ENCODE results near the gene DEDD.
A peak's percentile ranks its signal among the peaks of the same experiment; 100 is the strongest.

Gene DEDD

GRCh38 chr1:161132410-161133219, at the start of gene DEDD:
Gene DEDD (minus strand): TSS chr1:161132667. CDS start chr1:161124462, 8,205 bp downstream.
- Histone ChIP-seq H3K4me3 (ENCODE audit: low read depth in 1 of 2, low read length in 2 of 2) (peak within 1 kb of the TSS; percentile 81 to 98), H3K27me3 (ENCODE audit: control insufficient read depth in 1 of 2, insufficient read depth in 2 of 2, low read length in 2 of 2) (no peaks in the 10 kb centered on the region), H3K27ac (ENCODE audit: low read depth, low read length) (peak within 1 kb of the TSS; percentile 96), H3K36me3 (ENCODE audit: insufficient read depth, low read length) (peaks cover 15% of the 10 kb centered on the region), H3K9ac (ENCODE audit: low read length) (peak within 1 kb of the TSS; percentile 97), H3K9me3 (ENCODE audit: low read length) (no peaks in the 10 kb centered on the region), H3K4me1 (ENCODE audit: insufficient read depth, low read length) (peaks cover 44% of the 10 kb centered on the region)

DNA sequence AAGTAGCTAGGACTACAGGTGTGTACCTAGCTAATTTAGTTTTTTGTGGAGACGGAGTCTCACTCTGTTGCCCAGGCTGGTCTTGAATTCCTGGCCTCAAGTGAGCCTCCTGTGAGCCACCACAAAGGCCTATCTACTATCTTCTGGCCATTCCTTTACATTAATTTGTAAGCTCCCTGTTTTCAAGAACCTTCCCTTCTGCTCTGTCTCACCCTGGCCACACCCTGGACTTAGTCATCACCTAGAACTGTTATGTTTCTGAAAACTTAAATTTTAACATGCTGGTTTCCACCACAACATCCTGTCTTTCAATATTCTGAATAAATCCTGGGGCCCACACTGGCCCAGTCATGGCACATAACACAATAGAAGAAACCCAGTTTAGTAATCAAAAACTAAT, 49.7 kb upstream of the DEDD start:
- Histone ChIP-seq H3K36me3 (ENCODE audit: insufficient read depth, low read length) (no peaks in the 10 kb centered on the region), H3K27me3 (ENCODE audit: control insufficient read depth in 1 of 2, insufficient read depth in 2 of 2, low read length in 2 of 2) (no peaks in the 10 kb centered on the region), H3K4me3 (ENCODE audit: low read depth in 1 of 2, low read length in 2 of 2) (no peak overlapping the region), H3K27ac (ENCODE audit: low read depth, low read length) (no peak overlapping the region), H3K9me3 (ENCODE audit: low read length) (no peaks in the 10 kb centered on the region), H3K4me1 (ENCODE audit: insufficient read depth, low read length) (peaks cover 6% of the 10 kb centered on the region), H3K9ac (ENCODE audit: low read length) (no peak overlapping the region)

- Histone ChIP-seq H3K4me3 (ENCODE audit: low read depth in 1 of 2, low read length in 2 of 2) (no peak overlapping the region), H3K9ac (ENCODE audit: low read length) (no peak overlapping the region), H3K27ac (ENCODE audit: low read depth, low read length) (no peak overlapping the region), H3K36me3 (ENCODE audit: insufficient read depth, low read length) (peaks cover 2% of the 10 kb centered on the region), H3K27me3 (ENCODE audit: control insufficient read depth in 1 of 2, insufficient read depth in 2 of 2, low read length in 2 of 2) (no peaks in the 10 kb centered on the region), H3K4me1 (ENCODE audit: insufficient read depth, low read length) (peaks cover 18% of the 10 kb centered on the region), H3K9me3 (ENCODE audit: low read length) (no peaks in the 10 kb centered on the region)
Observed at GRCh38 chr1:161180639-161181038, 48.2 kb upstream of the DEDD start.

- Histone ChIP-seq H3K9ac (ENCODE audit: low read length) (no peak overlapping the region), H3K27ac (ENCODE audit: low read depth, low read length) (no peak overlapping the region), H3K4me1 (ENCODE audit: insufficient read depth, low read length) (peaks cover 21% of the 10 kb centered on the region), H3K4me3 (ENCODE audit: low read depth in 1 of 2, low read length in 2 of 2) (no peak overlapping the region), H3K27me3 (ENCODE audit: control insufficient read depth in 1 of 2, insufficient read depth in 2 of 2, low read length in 2 of 2) (no peaks in the 10 kb centered on the region), H3K9me3 (ENCODE audit: low read length) (no peaks in the 10 kb centered on the region), H3K36me3 (ENCODE audit: insufficient read depth, low read length) (peaks cover 10% of the 10 kb centered on the region)
Observed at GRCh38 chr1:161179698-161180097, 47.2 kb upstream of the DEDD start.

- peak overlapping the region; percentile 74 for H3K9ac ChIP-seq (ENCODE audit: low read length)
- peaks cover 25% of the 10 kb centered on the region for H3K36me3 ChIP-seq (ENCODE audit: insufficient read depth, low read length)
- peaks cover 26% of the 10 kb centered on the region for H3K4me1 ChIP-seq (ENCODE audit: insufficient read depth, low read length)
- peak overlapping the region; percentile 84 for H3K27ac ChIP-seq (ENCODE audit: low read depth, low read length)
- H3K9me3 ChIP-seq (ENCODE audit: low read length): no peaks in the 10 kb centered on the region
- H3K4me3 ChIP-seq (ENCODE audit: low read depth in 1 of 2, low read length in 2 of 2): peak overlapping the region; percentile 90 to 95
- no peaks in the 10 kb centered on the region for H3K27me3 ChIP-seq (ENCODE audit: control insufficient read depth in 1 of 2, insufficient read depth in 2 of 2, low read length in 2 of 2)
Observed at GRCh38 chr1:161177936-161178244, 45.4 kb upstream of the DEDD start.

DNA sequence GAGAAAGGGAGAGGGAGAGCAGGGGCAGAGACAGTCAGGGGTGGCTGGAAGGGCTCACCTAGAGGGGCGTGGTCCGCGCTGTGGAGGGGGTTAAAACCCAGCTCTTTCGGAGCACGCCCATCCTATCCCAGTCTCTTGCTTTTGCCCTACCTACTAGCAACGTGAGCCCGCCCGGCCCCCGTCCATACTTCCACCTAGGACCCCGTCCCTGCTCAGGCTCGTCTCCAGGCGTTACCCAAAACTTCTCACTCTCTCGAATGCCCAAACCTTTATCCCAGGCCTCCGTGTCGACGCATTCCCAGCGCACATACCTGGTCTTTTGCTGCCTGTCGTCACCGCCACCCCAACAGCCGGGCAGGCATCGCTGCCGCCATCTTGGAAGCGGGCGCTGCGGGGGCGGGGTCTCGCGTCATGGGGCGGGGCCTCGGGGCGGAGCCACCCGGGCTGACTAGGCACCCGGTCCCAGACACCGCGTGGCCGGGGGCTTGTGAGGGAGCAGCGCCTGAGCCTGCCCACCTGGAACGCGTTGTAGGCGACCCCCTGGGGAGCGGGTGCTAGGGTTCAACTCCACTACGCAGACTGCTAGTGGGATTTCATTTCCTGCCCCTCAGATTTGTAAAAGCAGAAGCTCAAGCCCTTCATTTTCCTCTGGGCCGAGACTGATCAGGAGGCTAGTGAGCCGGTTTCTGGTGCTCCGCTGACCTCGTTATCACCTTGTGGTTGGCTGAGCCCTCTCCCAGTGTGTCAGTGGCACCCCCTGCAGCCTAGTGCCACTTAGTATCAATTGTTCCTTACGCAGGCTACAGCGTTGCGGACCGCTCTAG, 44.9 kb upstream of the DEDD start, which contains the start of gene B4GALT3:
Gene B4GALT3, minus strand, starts transcription at position 396 of the 824 bp plus-strand sequence. CDS start 1,447 bp downstream, outside the sequence.
- Histone ChIP-seq H3K4me3 (ENCODE audit: low read depth in 1 of 2, low read length in 2 of 2) (peak within 1 kb of the TSS; percentile 90 to 95), H3K4me1 (ENCODE audit: insufficient read depth, low read length) (peaks cover 32% of the 10 kb centered on the region), H3K27ac (ENCODE audit: low read depth, low read length) (peak within 1 kb of the TSS; percentile 84), H3K9me3 (ENCODE audit: low read length) (no peaks in the 10 kb centered on the region), H3K27me3 (ENCODE audit: control insufficient read depth in 1 of 2, insufficient read depth in 2 of 2, low read length in 2 of 2) (no peaks in the 10 kb centered on the region), H3K36me3 (ENCODE audit: insufficient read depth, low read length) (peaks cover 28% of the 10 kb centered on the region), H3K9ac (ENCODE audit: low read length) (peak within 1 kb of the TSS; percentile 74)

DNA sequence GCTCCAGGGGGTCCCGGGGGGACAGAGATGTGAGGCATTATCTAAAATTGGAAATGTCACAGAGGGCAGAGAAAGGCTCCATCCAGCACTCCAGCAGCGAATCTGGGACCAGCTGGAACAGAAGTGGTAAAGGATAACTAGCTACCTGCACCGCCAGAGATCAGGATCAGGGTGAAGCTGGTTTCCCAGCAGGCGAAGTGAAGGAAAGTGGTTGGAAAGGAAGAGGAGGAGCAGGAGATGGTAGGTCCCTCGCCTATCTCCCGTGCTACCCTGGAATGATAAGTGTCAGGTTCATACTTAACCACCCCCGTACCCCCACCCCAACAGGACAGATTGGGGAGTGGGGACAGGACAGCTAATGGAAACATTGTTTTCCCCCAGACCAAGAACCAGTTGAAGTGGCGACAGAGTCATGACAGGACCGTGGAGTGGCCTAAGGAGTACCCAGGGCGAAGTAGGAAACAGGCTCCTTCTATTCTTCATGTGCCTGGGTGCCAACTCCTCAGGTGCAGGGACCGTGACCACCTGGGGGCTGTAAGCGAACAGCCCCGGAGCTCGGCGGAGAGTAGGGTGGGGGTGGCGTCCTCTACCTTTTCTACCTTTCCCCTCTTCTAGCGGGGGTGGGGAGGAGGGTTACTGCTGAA, 44.1 kb upstream of the DEDD start:
- Histone ChIP-seq H3K36me3 (ENCODE audit: insufficient read depth, low read length) (peaks cover 35% of the 10 kb centered on the region), H3K4me1 (ENCODE audit: insufficient read depth, low read length) (peaks cover 32% of the 10 kb centered on the region), H3K9ac (ENCODE audit: low read length) (peak overlapping the region; percentile 74), H3K9me3 (ENCODE audit: low read length) (no peaks in the 10 kb centered on the region), H3K27me3 (ENCODE audit: control insufficient read depth in 1 of 2, insufficient read depth in 2 of 2, low read length in 2 of 2) (no peaks in the 10 kb centered on the region), H3K27ac (ENCODE audit: low read depth, low read length) (peak overlapping the region; percentile 84), H3K4me3 (ENCODE audit: low read depth in 1 of 2, low read length in 2 of 2) (peak overlapping the region; percentile 90 to 95)

DNA sequence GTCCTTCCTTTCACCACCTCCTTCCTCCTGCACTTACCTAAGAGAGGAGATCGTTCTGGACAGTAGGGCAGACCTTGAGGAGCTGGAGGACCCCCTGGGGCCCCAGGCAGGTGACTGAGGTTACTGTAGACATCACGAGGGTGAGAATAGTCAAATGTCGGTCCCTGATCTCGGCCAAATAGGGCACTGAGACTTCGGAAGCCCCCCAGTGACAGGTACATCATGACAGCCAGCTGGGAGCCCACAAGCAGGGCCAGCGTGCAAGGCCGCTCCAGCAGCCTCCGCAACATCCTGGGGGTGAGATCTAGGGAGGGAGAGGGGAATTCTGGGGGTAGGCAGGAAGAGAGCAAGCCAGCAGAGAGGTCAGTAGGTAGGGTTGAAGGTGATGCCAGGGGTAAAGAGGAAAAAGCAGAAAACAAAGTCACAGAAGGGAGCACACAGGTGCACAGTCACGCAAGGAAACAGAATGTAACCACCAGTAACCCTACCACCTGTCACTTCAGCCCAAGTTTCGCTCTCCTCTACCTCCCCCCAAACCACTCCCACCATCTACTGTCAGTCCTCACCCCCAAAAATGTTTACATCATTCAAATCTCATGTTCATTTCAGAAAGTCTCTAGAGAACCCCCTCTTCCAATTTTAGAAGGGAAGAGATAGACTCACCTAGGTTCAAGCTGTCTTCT, 43.4 kb upstream of the DEDD start:
- Histone ChIP-seq H3K27ac (ENCODE audit: low read depth, low read length) (peak overlapping the region; percentile 84), H3K36me3 (ENCODE audit: insufficient read depth, low read length) (peaks cover 42% of the 10 kb centered on the region), H3K27me3 (ENCODE audit: control insufficient read depth in 1 of 2, insufficient read depth in 2 of 2, low read length in 2 of 2) (no peaks in the 10 kb centered on the region), H3K9me3 (ENCODE audit: low read length) (no peaks in the 10 kb centered on the region), H3K9ac (ENCODE audit: low read length) (peak overlapping the region; percentile 74), H3K4me1 (ENCODE audit: insufficient read depth, low read length) (peaks cover 32% of the 10 kb centered on the region), H3K4me3 (ENCODE audit: low read depth in 1 of 2, low read length in 2 of 2) (peak overlapping the region; percentile 90 to 95)

DNA sequence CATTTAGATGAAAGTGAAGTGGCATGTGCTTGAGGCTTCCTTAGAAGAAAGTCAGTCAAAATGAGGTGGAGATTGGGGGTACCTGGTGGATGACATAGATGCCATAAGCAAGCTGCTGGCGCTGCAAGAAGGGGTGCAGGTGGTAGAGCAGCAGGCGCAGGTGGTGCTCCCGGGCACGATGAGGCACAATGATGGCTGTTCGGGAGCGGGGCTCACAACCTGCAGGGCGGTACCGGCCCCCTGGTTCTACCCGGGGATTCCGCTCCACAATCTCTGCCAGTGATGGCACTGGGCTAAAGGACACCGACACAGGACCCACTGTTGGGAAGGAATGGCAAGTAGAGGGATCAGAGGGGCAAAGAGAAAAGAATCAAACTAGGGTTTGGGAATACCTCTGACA, 42.4 kb upstream of the DEDD start:
- Histone ChIP-seq H3K27ac (ENCODE audit: low read depth, low read length) (no peak overlapping the region), H3K9me3 (ENCODE audit: low read length) (no peaks in the 10 kb centered on the region), H3K9ac (ENCODE audit: low read length) (no peak overlapping the region), H3K27me3 (ENCODE audit: control insufficient read depth in 1 of 2, insufficient read depth in 2 of 2, low read length in 2 of 2) (no peaks in the 10 kb centered on the region), H3K36me3 (ENCODE audit: insufficient read depth, low read length) (peaks cover 50% of the 10 kb centered on the region), H3K4me1 (ENCODE audit: insufficient read depth, low read length) (peaks cover 32% of the 10 kb centered on the region), H3K4me3 (ENCODE audit: low read depth in 1 of 2, low read length in 2 of 2) (no peak overlapping the region)

DNA sequence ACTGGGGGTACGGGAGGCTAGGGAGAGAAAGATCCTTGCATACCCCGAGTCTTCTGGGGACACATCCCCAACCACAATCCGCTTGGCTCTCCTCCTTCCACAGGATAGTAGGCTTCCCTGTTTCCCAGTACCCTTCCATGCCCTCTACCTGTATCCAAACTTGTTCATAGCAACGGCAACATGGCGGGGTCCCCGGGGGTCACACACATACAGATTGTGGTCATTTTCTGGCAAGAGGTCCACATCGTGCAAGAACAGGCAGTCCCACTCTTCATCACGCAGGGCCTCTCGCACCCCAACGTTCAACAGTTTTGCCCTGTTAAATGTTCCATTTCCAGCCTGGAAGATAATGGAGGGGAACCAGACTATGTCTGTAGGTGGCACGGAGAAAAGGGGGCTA, 41.2 kb upstream of the DEDD start:
- Histone ChIP-seq H3K9ac (ENCODE audit: low read length) (no peak overlapping the region), H3K9me3 (ENCODE audit: low read length) (no peaks in the 10 kb centered on the region), H3K4me1 (ENCODE audit: insufficient read depth, low read length) (peaks cover 32% of the 10 kb centered on the region), H3K36me3 (ENCODE audit: insufficient read depth, low read length) (peaks cover 62% of the 10 kb centered on the region), H3K27ac (ENCODE audit: low read depth, low read length) (no peak overlapping the region), H3K27me3 (ENCODE audit: control insufficient read depth in 1 of 2, insufficient read depth in 2 of 2, low read length in 2 of 2) (no peaks in the 10 kb centered on the region), H3K4me3 (ENCODE audit: low read depth in 1 of 2, low read length in 2 of 2) (no peak overlapping the region)

Data from muscle layer of colon (tissue), 2 donors.